Activated gamma-delta T cell treated with Interleukin-2 at 50 U/mL for 16 hours (primary cell): ENCODE results near the gene IL7R.
A peak's percentile ranks its signal among the peaks of the same experiment; 100 is the strongest.

Source experiments
- DNase-seq: peaks from one replicate; pipeline ENCODE4 v3.0.0-alpha.2; 2020

Gene IL7R

GRCh38 chr5:35920890-35921289 is 64.2 kb downstream of the IL7R start:
- DNase-seq, result no peak

- no peak for DNase-seq
These were observed 65.2 kb downstream of the IL7R start for GRCh38 chr5:35921930-35922329.

GRCh38 chr5:35922468-35922867 is 65.8 kb downstream of the IL7R start:
- no peak for DNase-seq

- no peak for DNase-seq
These were observed 67.6 kb downstream of the IL7R start for GRCh38 chr5:35924122-35924949.

- DNase-seq, result peak; percentile 80
These were observed 68.4 kb downstream of the IL7R start for GRCh38 chr5:35924950-35925722.

- peak; percentile 66 for DNase-seq
These were observed 69.8 kb downstream of the IL7R start for GRCh38 chr5:35926389-35927051.
